ENCODE data around the gene KLK1. TPM values are rescaled to one million over a fixed set of nuclear protein-coding genes. Genes with fewer than 3 reads are reported as not detected.
"Not testable (repeated sequence)": the region's sequence is repeated elsewhere in the genome, so short reads cannot be mapped to it uniquely, and the experiment has no call there.

Gene KLK1
- polyA plus RNA-seq, 3 donors = 0.66 to 0.72 TPM; not detected in 1

GRCh38 chr19:50783848-50784152 is 39.8 kb downstream of the KLK1 start:
- not testable (repeated sequence) for H3K36me3 Mint-ChIP-seq; H3K9ac ChIP-seq (ENCODE audit: insufficient read depth, low read length, poor library complexity, severe bottlenecking); H3K27ac Mint-ChIP-seq; H3K4me1 ChIP-seq (ENCODE audit: control insufficient read depth in 1 of 2, insufficient read depth in 2 of 2, low read length in 2 of 2); H2AFZ ChIP-seq (ENCODE audit: insufficient read depth, low read depth, low read length, poor library complexity, severe bottlenecking); H3K36me3 ChIP-seq (replicated peaks in 1 of 2; ENCODE audit: control insufficient read depth in 1 of 2, insufficient read depth in 2 of 2, low read length in 2 of 2); H3K4me2 ChIP-seq (replicated peaks; ENCODE audit: extremely low read depth, low read length, poor library complexity, severe bottlenecking); H3K9me3 ChIP-seq (replicated peaks in 1 of 2; ENCODE audit: control insufficient read depth in 1 of 2, insufficient read depth in 1 of 2, low read length in 2 of 2); H3K4me3 Mint-ChIP-seq; H3K9me3 Mint-ChIP-seq; H3K4me1 Mint-ChIP-seq; DNase-seq; H3K27ac ChIP-seq (ENCODE audit: low read depth in 1 of 2, low read length in 2 of 2); H4K20me1 ChIP-seq (ENCODE audit: insufficient read depth, low read length); H3K79me2 ChIP-seq (ENCODE audit: insufficient read depth, low read length); H3K4me3 ChIP-seq (replicated peaks in 1 of 3; ENCODE audit: low read depth in 2 of 3, low read length in 3 of 3)
- peaks cover 46 to 49% (median 47%) of the 10 kb centered on the region in 3 donors for H3K27me3 Mint-ChIP-seq (ENCODE audit: low read depth in 3 of 3)
- TF ChIP-seq CTCF (IDR thresholded peaks at IDR 0.05) = peak; percentile 31
- peaks cover 10 to 22% of the 10 kb centered on the region in 2 donors for H3K27me3 ChIP-seq (ENCODE audit: control insufficient read depth in 2 of 2, insufficient read depth in 2 of 2, low read length in 2 of 2)
- intact Hi-C loops (cut with micrococcal nuclease) = loop anchor here (2.0 to 10.0 kb wide), 6 partner anchors 61 to 426 kb away; partner anchors contain the start of gene CLEC11A (in 1 of the 2)
- 44% methylated on average over 5 of the region's 8 CpGs for WGBS (ENCODE audit: insufficient coverage)

- Histone ChIP-seq H3K27ac (ENCODE audit: low read depth in 1 of 2, low read length in 2 of 2) (no peak overlapping the region), H2AFZ (ENCODE audit: insufficient read depth, low read depth, low read length, poor library complexity, severe bottlenecking) (no peak overlapping the region), H3K36me3 (replicated peaks in 1 of 2; ENCODE audit: control insufficient read depth in 1 of 2, insufficient read depth in 2 of 2, low read length in 2 of 2) (no peaks in the 10 kb centered on the region), H3K9ac (ENCODE audit: insufficient read depth, low read length, poor library complexity, severe bottlenecking) (no peak overlapping the region), H3K27me3 (ENCODE audit: control insufficient read depth in 2 of 2, insufficient read depth in 2 of 2, low read length in 2 of 2) (peaks cover 15 to 45% of the 10 kb centered on the region in 2 donors), H3K4me2 (replicated peaks; ENCODE audit: extremely low read depth, low read length, poor library complexity, severe bottlenecking) (no peak overlapping the region), H4K20me1 (ENCODE audit: insufficient read depth, low read length) (no peaks in the 10 kb centered on the region), H3K79me2 (ENCODE audit: insufficient read depth, low read length) (no peaks in the 10 kb centered on the region), H3K4me1 (ENCODE audit: control insufficient read depth in 1 of 2, insufficient read depth in 2 of 2, low read length in 2 of 2) (no peaks in the 10 kb centered on the region), H3K4me3 (replicated peaks in 1 of 3; ENCODE audit: low read depth in 2 of 3, low read length in 3 of 3) (no peak overlapping the region), H3K9me3 (replicated peaks in 1 of 2; ENCODE audit: control insufficient read depth in 1 of 2, insufficient read depth in 1 of 2, low read length in 2 of 2) (peaks cover 6 to 9% of the 10 kb centered on the region in 2 donors)
- peaks cover 2 to 17% (median 8%) of the 10 kb centered on the region in 7 donors for H3K9me3 Mint-ChIP-seq
- no peak for TF ChIP-seq CTCF (IDR thresholded peaks at IDR 0.05)
- no peak for DNase-seq
- H3K4me1 Mint-ChIP-seq = peaks cover 9% of the 10 kb centered on the region
- H3K36me3 Mint-ChIP-seq = no peaks in the 10 kb centered on the region
- H3K4me3 Mint-ChIP-seq = peak overlapping the region in 1 of 2 donors; percentile 51
- intact Hi-C loops (cut with micrococcal nuclease) = loop anchor here (5.0 to 10.0 kb wide), 5 partner anchors 59 to 424 kb away; partner anchors contain the start of gene CLEC11A (in 1 of the 2)
- 74% methylated on average over 8 of the region's 16 CpGs for WGBS (ENCODE audit: insufficient coverage)
- H3K27ac Mint-ChIP-seq = no peak overlapping the region
- H3K27me3 Mint-ChIP-seq (ENCODE audit: low read depth in 3 of 3) = peaks cover 62 to 73% (median 71%) of the 10 kb centered on the region in 3 donors
These were observed 42.7 kb downstream of the KLK1 start for GRCh38 chr19:50780753-50781435.
